GM21360 (cell line): ENCODE data around the gene CLP1.
A peak's percentile ranks its signal among the peaks of the same experiment; 100 is the strongest.
"Not testable (repeated sequence)": the region's sequence is repeated elsewhere in the genome, so short reads cannot be mapped to it uniquely, and the experiment has no call there.

Experiments used
- ATAC-seq: cut with Tn5 transposase; IDR thresholded peaks from one replicate; pipeline ENCODE4 v1.9.1; 2021; ENCODE audit warnings: mild to moderate bottlenecking, moderate library complexity; ENCODE audit not compliant: unreplicated experiment

Gene CLP1

DNA sequence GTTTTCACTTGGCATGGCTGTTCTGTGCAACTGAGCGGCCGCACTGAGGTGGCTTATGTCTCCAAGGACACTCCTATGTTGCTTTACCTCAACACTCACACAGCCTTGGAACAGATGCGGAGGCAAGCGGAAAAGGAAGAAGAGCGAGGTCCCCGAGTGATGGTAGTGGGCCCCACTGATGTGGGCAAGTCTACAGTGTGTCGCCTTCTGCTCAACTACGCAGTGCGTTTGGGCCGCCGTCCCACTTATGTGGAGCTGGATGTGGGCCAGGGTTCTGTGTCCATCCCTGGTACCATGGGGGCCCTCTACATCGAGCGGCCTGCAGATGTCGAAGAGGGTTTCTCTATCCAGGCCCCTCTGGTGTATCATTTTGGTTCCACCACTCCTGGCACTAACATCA lies 2.1 kb downstream of the CLP1 start:
- ATAC-seq, result no peak

- no peak for ATAC-seq
These were observed 5.3 kb downstream of the CLP1 start for GRCh38 chr11:57662893-57663292.

- no peak for ATAC-seq
These were observed 6.4 kb downstream of the CLP1 start for GRCh38 chr11:57663975-57664374.

DNA sequence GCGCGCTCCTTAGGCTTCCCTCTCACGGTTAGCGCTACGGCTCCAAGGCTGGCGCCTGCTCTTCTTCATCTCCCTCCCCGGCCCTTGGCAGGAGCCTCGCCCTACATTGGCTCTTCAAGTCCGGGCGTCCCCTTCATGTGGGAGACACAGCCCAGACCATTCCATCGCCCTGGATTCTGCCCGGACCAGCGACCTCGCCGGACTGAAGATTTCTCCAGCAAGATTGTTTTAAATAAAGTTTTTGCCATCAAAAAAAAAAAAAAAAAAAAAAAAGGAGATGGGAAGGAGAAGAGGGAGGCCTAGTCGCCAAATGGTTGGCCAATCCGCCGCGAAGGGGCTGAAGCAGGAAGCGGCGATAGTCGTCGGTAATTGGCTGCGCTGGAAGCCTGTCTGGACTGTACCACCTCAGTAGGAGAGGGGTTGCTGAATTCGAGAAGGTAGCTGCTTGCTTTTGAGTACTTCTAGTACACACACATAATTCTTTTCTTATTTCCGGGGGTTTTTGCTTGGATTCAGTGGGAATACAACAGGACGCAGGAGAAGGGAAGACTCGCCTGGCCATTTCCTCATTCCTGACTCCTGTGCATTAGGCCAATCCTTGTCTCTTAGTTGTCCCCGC lies 9.7 kb downstream of the CLP1 start:
- peak; percentile 57 for ATAC-seq

DNA sequence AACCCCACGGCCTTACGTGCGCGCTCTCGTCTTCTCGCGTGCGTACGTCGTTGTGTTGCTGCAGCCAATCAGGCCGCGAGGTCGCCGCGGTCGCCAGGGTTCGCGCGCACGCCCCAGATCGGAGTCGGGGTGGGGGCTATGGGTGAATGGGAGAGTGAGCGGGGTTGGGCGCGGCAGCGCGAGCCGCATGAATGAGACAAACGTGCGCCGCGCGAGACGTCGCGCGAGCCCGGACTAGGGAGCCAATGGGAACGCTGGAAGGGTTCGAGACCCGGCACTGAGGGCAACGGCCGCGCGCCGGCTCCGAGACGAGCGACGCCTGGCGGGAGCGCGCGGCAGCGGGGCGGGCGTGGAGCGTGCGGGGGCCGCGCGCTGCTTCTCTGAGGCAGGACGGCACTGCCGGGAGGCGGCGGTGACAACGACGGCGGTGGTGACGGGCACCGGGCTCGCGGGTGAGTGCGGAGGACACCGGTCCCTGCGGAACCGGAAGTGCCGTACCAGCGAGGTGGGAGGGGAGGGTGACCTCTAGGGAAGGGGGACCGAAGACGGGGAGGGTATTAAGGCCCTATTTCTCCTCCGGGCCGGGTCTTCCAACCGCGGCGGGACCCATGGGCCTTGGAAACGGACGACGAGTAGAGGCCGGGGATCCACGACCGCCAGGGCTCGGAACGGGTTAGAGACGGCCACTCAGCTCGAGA lies 10.3 kb downstream of the CLP1 start, which contains the start of gene ZDHHC5:
ZDHHC5 (plus strand) TSS at position 379 of the 698 bp plus-strand sequence. CDS start 4,977 bp downstream, outside the sequence.
- peak; percentile 83 for ATAC-seq

GRCh38 chr11:57668434-57668782 lies 10.8 kb downstream of the CLP1 start:
- peak; percentile 7 for ATAC-seq

- no peak for ATAC-seq
These were observed 16.7 kb downstream of the CLP1 start for GRCh38 chr11:57674251-57674650.

- ATAC-seq, result no peak
These were observed 17.8 kb downstream of the CLP1 start for GRCh38 chr11:57675176-57675941.

- ATAC-seq, result no peak
These were observed 21.8 kb downstream of the CLP1 start for GRCh38 chr11:57679396-57679795.

DNA sequence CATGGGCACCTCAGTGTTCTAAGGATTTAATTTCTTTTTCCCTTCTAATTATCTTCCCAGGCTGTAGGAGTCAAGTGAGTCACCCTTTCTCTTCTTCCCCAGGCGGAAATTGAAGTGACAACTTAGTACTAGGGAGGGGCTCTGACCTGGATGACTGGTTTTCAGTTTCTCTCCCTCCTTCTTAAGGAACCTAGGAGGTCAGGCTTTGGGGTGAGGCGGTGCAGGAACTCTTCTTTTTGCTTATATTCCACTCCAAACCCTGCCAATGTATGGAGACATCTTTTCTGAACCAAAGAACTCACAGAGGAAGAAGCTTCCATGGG lies 23.0 kb downstream of the CLP1 start:
- no peak for ATAC-seq

DNA sequence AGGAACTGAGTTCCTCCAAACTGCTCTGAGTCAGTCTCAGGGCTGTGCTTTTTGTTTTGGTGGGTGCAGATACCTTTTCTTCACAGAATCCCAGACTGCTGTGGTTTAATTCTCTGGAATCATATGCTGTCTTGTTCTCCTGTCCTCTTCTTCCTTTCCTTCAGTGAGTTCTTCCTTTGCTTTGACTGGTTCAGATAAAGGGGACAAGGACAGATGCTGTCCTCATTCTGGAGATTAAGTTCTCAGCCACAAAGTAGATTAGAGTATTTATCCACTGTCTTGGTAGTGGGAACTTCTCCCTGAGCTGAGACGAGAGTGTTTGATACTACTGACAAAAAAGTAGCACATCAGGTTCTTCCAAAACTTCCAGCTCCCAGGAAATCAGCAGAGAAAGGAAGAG lies 23.6 kb downstream of the CLP1 start:
- ATAC-seq, result no peak

DNA sequence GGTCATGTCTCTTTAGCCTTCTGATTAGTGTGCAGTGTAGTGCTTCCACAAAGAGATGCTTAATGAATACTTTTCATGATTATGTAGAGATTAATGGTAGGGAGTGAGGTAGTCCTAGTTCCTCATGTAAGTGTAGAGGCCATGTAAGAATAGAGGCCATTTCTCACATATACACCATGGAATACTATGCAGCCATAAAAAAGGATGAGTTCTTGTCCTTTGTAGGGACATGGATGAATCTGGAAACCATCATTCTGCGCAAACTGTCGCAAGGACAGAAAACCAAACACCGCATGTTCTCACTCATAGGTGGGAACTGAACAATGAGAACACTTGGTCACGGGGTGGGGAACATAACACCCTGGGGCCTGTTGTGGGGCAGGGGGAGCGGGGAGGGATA lies 32.9 kb downstream of the CLP1 start:
- ATAC-seq, result not testable (repeated sequence)

DNA sequence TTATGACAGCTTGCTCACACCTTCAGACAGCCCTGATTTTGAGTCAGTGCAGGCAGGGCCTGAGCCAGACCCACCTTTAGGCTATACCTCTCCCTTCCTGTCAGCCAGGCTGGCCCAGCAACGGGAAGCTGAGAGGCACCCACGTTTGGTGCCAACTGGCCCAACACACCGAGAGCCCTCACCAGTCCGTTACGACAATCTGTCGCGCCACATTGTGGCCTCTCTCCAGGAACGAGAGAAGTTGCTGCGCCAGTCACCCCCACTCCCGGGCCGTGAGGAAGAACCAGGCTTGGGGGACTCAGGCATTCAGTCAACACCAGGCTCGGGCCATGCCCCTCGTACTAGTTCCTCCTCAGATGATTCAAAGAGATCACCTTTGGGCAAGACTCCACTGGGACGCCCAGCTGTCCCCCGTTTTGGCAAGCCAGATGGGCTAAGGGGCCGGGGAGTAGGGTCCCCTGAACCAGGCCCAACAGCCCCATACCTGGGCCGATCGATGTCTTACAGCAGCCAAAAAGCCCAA lies 41.3 kb downstream of the CLP1 start:
- no peak for ATAC-seq

- ATAC-seq, result no peak
These were observed 42.3 kb downstream of the CLP1 start for GRCh38 chr11:57699813-57700212.

GRCh38 chr11:57700425-57700824 lies 42.9 kb downstream of the CLP1 start:
- no peak for ATAC-seq

DNA sequence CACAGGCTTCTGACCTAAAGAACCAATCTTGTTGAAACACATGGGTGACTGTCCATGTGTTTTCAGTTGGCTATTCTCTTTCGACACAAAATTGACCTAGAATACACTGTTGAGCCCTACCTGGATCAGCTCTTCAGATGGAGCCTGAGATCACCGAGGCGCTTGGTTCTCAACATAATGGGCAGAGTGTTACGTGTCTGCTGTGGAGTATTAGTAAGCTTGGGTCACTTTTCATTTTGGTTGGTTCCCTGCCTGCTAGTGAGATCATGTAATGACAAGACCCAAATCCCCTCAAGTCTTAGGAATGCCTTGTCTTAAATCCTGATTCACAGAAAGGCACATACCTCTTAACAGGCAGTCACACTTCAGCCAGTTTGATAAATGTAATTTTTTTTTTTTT lies 45.8 kb downstream of the CLP1 start:
- ATAC-seq, result no peak

GRCh38 chr11:57704932-57705331 lies 47.4 kb downstream of the CLP1 start:
- no peak for ATAC-seq

- ATAC-seq, result not testable (repeated sequence)
These were observed 47.9 kb downstream of the CLP1 start for GRCh38 chr11:57705432-57705831.

- no peak for ATAC-seq
These were observed 52.3 kb downstream of the CLP1 start for GRCh38 chr11:57709802-57710367.
